ENCODE measurements around the gene DOCK7. TPM values are rescaled to one million over a fixed set of nuclear protein-coding genes. Genes with fewer than 3 reads are reported as not detected.

The DOCK7 gene
- polyA plus RNA-seq, 1 of the 3 experiments (the other 2 are of a cell fraction) = 27.6 TPM

- TF ChIP-seq, protein P1, sequence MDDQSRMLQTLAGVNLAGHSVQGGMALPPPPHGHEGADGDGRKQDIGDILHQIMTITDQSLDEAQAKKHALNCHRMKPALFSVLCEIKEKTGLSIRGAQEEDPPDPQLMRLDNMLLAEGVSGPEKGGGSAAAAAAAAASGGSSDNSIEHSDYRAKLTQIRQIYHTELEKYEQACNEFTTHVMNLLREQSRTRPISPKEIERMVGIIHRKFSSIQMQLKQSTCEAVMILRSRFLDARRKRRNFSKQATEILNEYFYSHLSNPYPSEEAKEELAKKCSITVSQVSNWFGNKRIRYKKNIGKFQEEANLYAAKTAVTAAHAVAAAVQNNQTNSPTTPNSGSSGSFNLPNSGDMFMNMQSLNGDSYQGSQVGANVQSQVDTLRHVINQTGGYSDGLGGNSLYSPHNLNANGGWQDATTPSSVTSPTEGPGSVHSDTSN (IDR thresholded peaks at IDR 0.05) = no peak
- TF ChIP-seq RXRA (IDR thresholded peaks at IDR 0.05; ENCODE audit: borderline replicate concordance, low read depth) = no peak
- TF ChIP-seq, protein P2, sequence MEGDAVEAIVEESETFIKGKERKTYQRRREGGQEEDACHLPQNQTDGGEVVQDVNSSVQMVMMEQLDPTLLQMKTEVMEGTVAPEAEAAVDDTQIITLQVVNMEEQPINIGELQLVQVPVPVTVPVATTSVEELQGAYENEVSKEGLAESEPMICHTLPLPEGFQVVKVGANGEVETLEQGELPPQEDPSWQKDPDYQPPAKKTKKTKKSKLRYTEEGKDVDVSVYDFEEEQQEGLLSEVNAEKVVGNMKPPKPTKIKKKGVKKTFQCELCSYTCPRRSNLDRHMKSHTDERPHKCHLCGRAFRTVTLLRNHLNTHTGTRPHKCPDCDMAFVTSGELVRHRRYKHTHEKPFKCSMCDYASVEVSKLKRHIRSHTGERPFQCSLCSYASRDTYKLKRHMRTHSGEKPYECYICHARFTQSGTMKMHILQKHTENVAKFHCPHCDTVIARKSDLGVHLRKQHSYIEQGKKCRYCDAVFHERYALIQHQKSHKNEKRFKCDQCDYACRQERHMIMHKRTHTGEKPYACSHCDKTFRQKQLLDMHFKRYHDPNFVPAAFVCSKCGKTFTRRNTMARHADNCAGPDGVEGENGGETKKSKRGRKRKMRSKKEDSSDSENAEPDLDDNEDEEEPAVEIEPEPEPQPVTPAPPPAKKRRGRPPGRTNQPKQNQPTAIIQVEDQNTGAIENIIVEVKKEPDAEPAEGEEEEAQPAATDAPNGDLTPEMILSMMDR (IDR thresholded peaks at IDR 0.05) = no peak
- no peak for TF ChIP-seq FOXM1 (IDR thresholded peaks at IDR 0.05; ENCODE audit: low read depth)
- no peak for TF ChIP-seq SMC3 (IDR thresholded peaks at IDR 0.05; ENCODE audit: low read depth, low read length)
- TF ChIP-seq MAX (IDR thresholded peaks at IDR 0.05; ENCODE audit: low read depth) = no peak
- no peak for TF ChIP-seq JUND (IDR thresholded peaks at IDR 0.05)
Measured at GRCh38 chr1:62716397-62716796, 28.2 kb upstream of the DOCK7 start (continued).

DNA sequence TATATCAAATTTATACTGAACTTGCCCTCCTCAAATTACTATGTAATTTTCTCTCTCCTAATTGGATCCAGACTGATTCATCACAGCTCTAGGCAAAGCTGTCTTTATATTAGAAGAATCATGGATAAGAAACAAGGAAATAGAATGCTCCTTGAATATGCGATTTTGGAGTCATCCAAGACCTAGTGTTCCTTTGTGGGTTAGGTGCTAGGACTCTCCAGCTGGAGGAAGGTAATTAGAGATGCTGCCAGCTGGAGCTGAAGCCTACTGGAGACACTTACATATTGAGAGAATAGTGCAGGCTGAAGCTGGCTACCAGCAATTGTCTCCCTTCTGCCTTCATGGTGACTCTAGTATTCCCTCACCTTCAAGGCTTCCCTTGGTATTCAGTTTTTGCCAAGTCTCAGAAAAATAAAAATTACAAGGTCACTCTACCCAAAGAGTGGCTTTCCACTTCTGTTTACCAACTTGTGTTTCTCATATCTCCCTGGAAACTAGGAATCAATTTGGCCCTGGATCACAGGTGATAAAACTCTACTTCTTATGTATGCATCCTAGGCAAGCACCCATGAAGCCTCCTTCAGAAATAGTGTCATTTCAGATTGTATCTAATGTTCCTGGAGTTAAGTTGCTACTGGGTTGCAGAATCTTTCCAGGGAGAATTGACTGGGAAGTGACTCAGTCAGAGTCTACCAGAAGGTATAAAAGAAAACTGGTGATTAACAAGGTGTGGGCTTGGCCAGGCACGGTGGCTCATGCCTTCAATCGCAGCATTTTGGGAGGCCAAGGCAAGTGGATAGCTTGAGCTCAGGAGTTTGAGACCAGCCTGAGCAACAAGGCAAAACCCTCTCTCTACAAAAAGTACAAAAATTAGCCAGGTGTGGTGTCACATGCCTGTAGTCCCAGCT, 24.4 kb upstream of the DOCK7 start:
- ChIA-PET POLR2A (no interaction called here), CTCF (no interaction called here)
- WGBS (ENCODE audit: low lambda C conversion rate) = 91% methylated on average over 3 of the region's 3 CpGs
- Histone ChIP-seq H2AFZ (ENCODE audit: low read depth) (no peak overlapping the region), H4K20me1 (ENCODE audit: insufficient read depth) (no peaks in the 10 kb centered on the region), H3K4me1 (ENCODE audit: control insufficient read depth in 1 of 2, insufficient read depth in 2 of 2, low read depth in 1 of 2, low read length in 1 of 2) (peaks cover 0 to 6% of the 10 kb centered on the region in 2 experiments; a peak in 2 of 4 replicates), H3K27ac (ENCODE audit: low read depth in 2 of 2, low read length in 1 of 2) (no peak overlapping the region), H3K9me2 (no peaks in the 10 kb centered on the region), H3K4me2 (no peak overlapping the region), H3F3A (replicated peaks; ENCODE audit: insufficient read depth) (peaks cover 3% of the 10 kb centered on the region), H3K9me3 (no peaks in the 10 kb centered on the region), H3K9ac (no peak overlapping the region), H3K27me3 (ENCODE audit: insufficient read depth) (no peaks in the 10 kb centered on the region), H3K4me3 (ENCODE audit: low read depth in 2 of 2, low read length in 1 of 2) (no peak overlapping the region), H3K36me3 (replicated peaks in 1 of 2; ENCODE audit: control insufficient read depth in 1 of 2, insufficient read depth in 2 of 2, low read length in 1 of 2) (no peaks in the 10 kb centered on the region), H3K79me2 (ENCODE audit: insufficient read depth) (no peaks in the 10 kb centered on the region)
- no peak for DNase-seq
- no peak for TF ChIP-seq MAX (IDR thresholded peaks at IDR 0.05; ENCODE audit: low read depth)
- TF ChIP-seq, protein P3, sequence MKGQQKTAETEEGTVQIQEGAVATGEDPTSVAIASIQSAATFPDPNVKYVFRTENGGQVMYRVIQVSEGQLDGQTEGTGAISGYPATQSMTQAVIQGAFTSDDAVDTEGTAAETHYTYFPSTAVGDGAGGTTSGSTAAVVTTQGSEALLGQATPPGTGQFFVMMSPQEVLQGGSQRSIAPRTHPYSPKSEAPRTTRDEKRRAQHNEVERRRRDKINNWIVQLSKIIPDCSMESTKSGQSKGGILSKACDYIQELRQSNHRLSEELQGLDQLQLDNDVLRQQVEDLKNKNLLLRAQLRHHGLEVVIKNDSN (IDR thresholded peaks at IDR 0.05; ENCODE audit: borderline replicate concordance, low read depth) = no peak
- TF ChIP-seq ELF1 (IDR thresholded peaks at IDR 0.05) = no peak
- no peak for TF ChIP-seq REST (IDR thresholded peaks at IDR 0.05; ENCODE audit: low read depth, low read length)
- no peak for TF ChIP-seq RFX5 (IDR thresholded peaks at IDR 0.05; ENCODE audit: low read length)
- no peak for TF ChIP-seq EP300 (IDR thresholded peaks at IDR 0.05; ENCODE audit: borderline replicate concordance in 1 of 2, low read depth in 1 of 2, low read length in 1 of 2)
- TF ChIP-seq YY1 (IDR thresholded peaks at IDR 0.05; ENCODE audit: low read depth) = no peak
- no peak for TF ChIP-seq SMC3 (IDR thresholded peaks at IDR 0.05; ENCODE audit: low read depth, low read length)
- TF ChIP-seq IRF3 (IDR thresholded peaks at IDR 0.05; ENCODE audit: low read depth, low read length) = no peak
- TF ChIP-seq MEF2A (IDR thresholded peaks at IDR 0.05; ENCODE audit: borderline replicate concordance, low read depth) = no peak
- no peak for TF ChIP-seq GATA2 (CRISPR knock-in tag; IDR thresholded peaks at IDR 0.05)
- TF ChIP-seq RAD21 (IDR thresholded peaks at IDR 0.05; ENCODE audit: low read length) = no peak
- TF ChIP-seq RCOR1 (IDR thresholded peaks at IDR 0.05; ENCODE audit: low read length) = no peak

Data from SK-N-SH (cell line).